ENCODE results near the gene MYRFL.

Gene MYRFL

GRCh38 chr12:70006619-70006973 lies 181.6 kb downstream of the MYRFL start:
- no peak overlapping the region for H3K4me3 ChIP-seq (ENCODE audit: low read depth, low read length)
- no peak for TF ChIP-seq CTCF (IDR thresholded peaks at IDR 0.05; ENCODE audit: low read depth, low read length, missing control alignments)
- in situ Hi-C loops (cut with HindIII; ENCODE audit: low sequenced_read_pairs), result no loop called here
- no peak for DNase-seq (ENCODE audit: low read depth)

GRCh38 chr12:70007687-70008086 lies 182.7 kb downstream of the MYRFL start:
- in situ Hi-C loops (cut with HindIII; ENCODE audit: low sequenced_read_pairs), result no loop called here
- no peak for TF ChIP-seq CTCF (IDR thresholded peaks at IDR 0.05; ENCODE audit: low read depth, low read length, missing control alignments)
- DNase-seq (ENCODE audit: low read depth), result no peak
- H3K4me3 ChIP-seq (ENCODE audit: low read depth, low read length), result no peak overlapping the region

All from astrocyte of the cerebellum (primary cell).